Fibroblast of the aortic adventitia (primary cell): ENCODE measurements around the gene IER2. TPM values are rescaled to one million over a fixed set of nuclear protein-coding genes. Genes with fewer than 3 reads are reported as not detected.
"Not testable (repeated sequence)": the region's sequence is repeated elsewhere in the genome, so short reads cannot be mapped to it uniquely, and the experiment has no call there.

Experiments
- DNase-seq: peaks from one replicate; pipeline ENCODE4 v3.0.0-alpha.2; 2010; ENCODE audit warnings: low read depth
- H3K4me3 ChIP-seq: 2 replicates; pipeline ENCODE4 v1.5.1; 2011; ENCODE audit warnings: low read depth, mild to moderate bottlenecking, control low read depth, low read length, moderate library complexity
- total RNA-seq: library from RNA; depleted of rRNA; stranded (reverse); fragments of >200 nt; gene quantifications from 2 replicates; pipeline ENCODE4 v1.2.3, GENCODE V29; 2012; ENCODE audit warnings: low replicate concordance
- TF ChIP-seq, protein P1 (sequence below): IDR thresholded peaks from 2 replicates; pipeline ENCODE4 v1.5.1; 2011; ENCODE audit warnings: mild to moderate bottlenecking, low read length, control low read depth, inconsistent platforms; ENCODE audit not compliant: insufficient read depth

The IER2 gene
- total RNA-seq, 1 donor, result 20.3 TPM

DNA sequence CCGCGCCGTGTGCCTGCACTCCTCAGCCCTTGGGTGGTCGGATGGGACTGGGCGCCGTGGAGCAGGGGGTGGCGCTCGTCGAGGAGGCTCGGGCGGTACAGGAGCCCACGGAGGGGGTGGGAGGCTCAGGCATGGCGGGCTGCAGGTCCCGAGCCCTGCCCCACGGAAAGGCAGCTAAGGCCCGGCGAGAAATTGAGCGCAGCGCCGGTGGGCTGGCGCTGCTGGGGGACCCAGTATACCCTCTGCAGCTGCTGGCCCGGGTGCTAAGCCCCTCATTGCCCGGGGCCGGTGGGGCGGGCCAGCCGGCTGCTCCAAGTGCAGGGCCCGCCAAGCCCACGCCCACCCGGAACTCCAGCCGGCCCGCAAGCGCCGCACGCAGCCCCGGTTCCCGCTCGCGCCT, 36.5 kb downstream of the IER2 start:
- not testable (repeated sequence) for H3K4me3 ChIP-seq, DNase-seq

GRCh38 chr19:13187419-13187818, 37.2 kb downstream of the IER2 start:
- DNase-seq, result no peak
- TF ChIP-seq, protein P1, sequence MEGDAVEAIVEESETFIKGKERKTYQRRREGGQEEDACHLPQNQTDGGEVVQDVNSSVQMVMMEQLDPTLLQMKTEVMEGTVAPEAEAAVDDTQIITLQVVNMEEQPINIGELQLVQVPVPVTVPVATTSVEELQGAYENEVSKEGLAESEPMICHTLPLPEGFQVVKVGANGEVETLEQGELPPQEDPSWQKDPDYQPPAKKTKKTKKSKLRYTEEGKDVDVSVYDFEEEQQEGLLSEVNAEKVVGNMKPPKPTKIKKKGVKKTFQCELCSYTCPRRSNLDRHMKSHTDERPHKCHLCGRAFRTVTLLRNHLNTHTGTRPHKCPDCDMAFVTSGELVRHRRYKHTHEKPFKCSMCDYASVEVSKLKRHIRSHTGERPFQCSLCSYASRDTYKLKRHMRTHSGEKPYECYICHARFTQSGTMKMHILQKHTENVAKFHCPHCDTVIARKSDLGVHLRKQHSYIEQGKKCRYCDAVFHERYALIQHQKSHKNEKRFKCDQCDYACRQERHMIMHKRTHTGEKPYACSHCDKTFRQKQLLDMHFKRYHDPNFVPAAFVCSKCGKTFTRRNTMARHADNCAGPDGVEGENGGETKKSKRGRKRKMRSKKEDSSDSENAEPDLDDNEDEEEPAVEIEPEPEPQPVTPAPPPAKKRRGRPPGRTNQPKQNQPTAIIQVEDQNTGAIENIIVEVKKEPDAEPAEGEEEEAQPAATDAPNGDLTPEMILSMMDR, result no peak

GRCh38 chr19:13189600-13189999, 39.4 kb downstream of the IER2 start:
- H3K4me3 ChIP-seq, result no peak overlapping the region
- no peak for DNase-seq
- TF ChIP-seq, protein P1, result no peak

More at GRCh38 chr19:13187419-13187818, 37.2 kb downstream of the IER2 start:
- H3K4me3 ChIP-seq, result no peak overlapping the region

GRCh38 chr19:13190781-13191540, 40.8 kb downstream of the IER2 start:
- DNase-seq, result no peak
- TF ChIP-seq, protein P1, result no peak
- no peak overlapping the region for H3K4me3 ChIP-seq

DNA sequence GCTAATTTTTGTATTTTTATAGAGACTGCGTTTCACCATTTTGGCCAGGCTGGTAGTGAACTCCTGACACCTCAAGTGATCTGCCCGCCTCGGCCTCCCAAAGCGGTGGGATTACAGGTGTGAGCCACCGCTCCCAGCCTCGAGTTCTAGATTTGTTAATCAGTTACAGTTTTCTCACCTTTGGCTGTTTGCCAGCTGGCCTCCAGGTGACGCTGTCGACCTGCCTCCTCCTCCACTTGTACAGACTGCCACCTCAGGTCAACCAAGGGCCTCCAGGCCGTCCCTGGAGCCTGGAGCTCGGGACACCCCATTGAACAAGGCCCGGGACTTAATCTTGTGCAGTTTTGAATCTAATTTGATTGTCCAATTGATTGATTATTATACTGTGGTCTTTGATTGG, 45.5 kb downstream of the IER2 start:
- TF ChIP-seq, protein P1, result no peak
- no peak overlapping the region for H3K4me3 ChIP-seq
- no peak for DNase-seq

DNA sequence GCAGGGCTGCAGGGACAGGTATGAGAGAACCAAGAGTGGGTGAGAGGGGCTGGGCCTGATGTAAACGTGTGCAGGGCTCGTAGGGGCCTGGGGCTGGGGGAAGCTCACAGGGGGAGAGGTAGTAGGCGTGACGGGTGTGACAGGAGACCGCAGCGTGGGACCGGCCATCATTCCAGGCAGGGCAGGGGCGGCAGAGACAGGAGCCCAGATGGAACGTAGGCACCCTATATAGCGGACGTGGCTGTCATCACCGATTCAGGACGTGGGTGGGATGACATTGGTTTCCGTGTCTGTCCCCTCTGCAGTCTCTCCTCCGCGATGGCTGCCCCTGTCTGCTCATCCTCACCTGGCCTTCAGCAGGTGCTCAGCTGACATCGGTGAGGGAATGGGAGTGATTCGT, 48.4 kb downstream of the IER2 start:
- no peak for DNase-seq
- H3K4me3 ChIP-seq, result no peak overlapping the region
- TF ChIP-seq, protein P1, result no peak

DNA sequence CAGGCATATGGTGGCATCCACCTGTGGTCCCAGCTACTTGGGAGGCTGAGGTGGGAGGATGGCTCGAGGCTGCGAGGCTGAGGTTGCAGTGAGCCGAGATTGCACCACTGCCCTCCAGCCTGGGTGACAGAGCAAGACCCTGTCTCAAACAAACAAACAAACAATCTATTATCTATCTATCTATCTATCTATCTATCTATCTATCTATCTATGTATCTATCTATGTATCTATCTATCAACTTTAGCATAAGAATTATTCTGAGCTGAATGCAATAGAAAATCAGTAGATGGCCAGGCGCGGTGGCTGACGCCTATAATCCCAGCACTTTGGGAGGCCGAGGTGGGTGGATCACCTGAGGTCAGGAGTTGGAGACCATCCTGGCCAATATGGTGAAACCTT, 51.9 kb downstream of the IER2 start:
- not testable (repeated sequence) for DNase-seq, H3K4me3 ChIP-seq

Other genes starting within 250 kb of the IER2 start
- 0.54 TPM in 1 of 2 replicates, not detected in the other for gene SYCE2, start 231.1 kb upstream of the IER2 start, total RNA-seq
- 39.1 and 44.3 TPM in 2 replicates for gene FARSA, start 216.7 kb upstream of the IER2 start, total RNA-seq
- 1,776 and 3,314 TPM in 2 replicates for gene CALR, start 211.8 kb upstream of the IER2 start, total RNA-seq
- 76.8 and 101 TPM in 2 replicates for gene RAD23A, start 204.5 kb upstream of the IER2 start, total RNA-seq
- 23.0 and 38.8 TPM in 2 replicates for gene GADD45GIP1, start 193.2 kb upstream of the IER2 start, total RNA-seq
- gene DAND5, start 180.8 kb upstream of the IER2 start, total RNA-seq, result 0.18 TPM in 1 of 2 replicates, not detected in the other
- gene NFIX, start 154.9 kb upstream of the IER2 start, total RNA-seq, result 68.0 and 160 TPM in 2 replicates
- gene LYL1, start 47.6 kb upstream of the IER2 start, total RNA-seq, result 0.63 and 1.4 TPM in 2 replicates
- gene TRMT1, start 33.7 kb upstream of the IER2 start, total RNA-seq, result 19.2 and 23.9 TPM in 2 replicates
- 11.5 and 51.2 TPM in 2 replicates for gene NACC1, start 32.1 kb upstream of the IER2 start, total RNA-seq
- 62.7 and 122 TPM in 2 replicates for gene STX10, start within 50 bp of the IER2 start, total RNA-seq